ENCODE results near the gene MACROD2.

GRCh38 chr20:15318682-15319081 is 1323.4 kb downstream of the MACROD2 start:
- no peak for TF ChIP-seq EZH2 (IDR thresholded peaks at IDR 0.05; ENCODE audit: insufficient read depth, low read length)
- no peak for TF ChIP-seq CTCF (IDR thresholded peaks at IDR 0.05; ENCODE audit: insufficient read depth, low read depth, low read length)
